Measurements from ENCODE around the gene CLEC16A.

CLEC16A gene

DNA sequence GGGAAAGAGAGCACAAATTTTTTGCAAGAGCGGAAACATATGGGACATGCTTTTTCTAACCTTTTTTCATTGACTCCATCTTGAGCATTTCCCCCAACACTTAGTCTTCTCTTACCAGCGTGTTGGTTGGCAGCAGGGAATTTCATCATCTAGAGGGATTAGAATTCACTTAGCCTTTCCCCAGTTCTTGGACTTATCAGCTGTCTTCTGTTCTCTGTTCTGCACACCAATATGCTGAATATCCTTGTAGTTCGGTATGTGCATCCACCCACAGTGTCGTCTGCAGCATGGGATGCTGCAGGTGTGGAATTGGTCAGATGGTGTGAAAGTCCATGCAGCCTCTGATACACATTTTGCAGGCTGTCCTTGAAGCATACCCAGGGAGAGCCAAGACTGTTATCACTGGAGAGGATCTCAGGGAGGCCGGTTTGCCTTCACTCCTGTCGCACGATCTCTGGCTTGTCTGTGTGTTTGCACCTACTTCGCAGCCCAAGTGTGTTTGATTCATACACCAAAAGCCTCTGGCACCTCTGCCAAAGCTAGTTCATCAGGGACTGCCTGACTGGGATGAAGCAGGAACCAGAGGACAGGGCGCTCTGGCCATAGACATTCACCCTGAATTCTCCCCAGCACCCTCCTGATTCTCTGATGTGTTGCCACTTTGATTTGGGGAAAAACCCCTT lies 218.4 kb downstream of the CLEC16A start:
- DNase-seq (ENCODE audit: low read depth), result no peak

DNA sequence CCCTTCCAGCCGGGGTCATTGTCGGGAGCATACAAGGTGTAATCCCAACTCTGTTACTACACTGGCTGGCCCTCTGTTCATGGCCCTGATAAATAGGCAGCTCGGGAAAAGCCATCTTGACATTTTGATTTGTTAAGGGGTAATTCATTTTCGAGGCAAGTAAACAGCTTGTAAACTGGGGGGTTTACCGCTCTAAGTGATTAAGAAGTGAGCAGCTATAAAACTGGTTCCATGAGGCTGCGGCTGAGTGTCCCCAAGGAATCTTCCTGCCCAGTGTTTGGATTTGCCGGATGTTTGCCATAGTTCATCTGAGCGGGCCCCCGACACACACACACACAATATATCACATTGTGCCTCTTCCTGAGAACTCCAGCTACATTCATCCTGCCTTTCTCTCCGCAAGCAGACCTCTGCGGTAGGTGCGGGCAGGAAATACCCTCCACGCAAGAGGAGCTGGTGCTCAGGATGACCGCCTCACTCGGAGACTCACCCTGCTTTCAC lies 219.4 kb downstream of the CLEC16A start:
- DNase-seq (ENCODE audit: low read depth), result no peak

GRCh38 chr16:11164482-11165270 lies 220.3 kb downstream of the CLEC16A start:
- DNase-seq (ENCODE audit: low read depth), result no peak

GRCh38 chr16:11165349-11165748 lies 221.0 kb downstream of the CLEC16A start:
- no peak for DNase-seq (ENCODE audit: low read depth)

DNA sequence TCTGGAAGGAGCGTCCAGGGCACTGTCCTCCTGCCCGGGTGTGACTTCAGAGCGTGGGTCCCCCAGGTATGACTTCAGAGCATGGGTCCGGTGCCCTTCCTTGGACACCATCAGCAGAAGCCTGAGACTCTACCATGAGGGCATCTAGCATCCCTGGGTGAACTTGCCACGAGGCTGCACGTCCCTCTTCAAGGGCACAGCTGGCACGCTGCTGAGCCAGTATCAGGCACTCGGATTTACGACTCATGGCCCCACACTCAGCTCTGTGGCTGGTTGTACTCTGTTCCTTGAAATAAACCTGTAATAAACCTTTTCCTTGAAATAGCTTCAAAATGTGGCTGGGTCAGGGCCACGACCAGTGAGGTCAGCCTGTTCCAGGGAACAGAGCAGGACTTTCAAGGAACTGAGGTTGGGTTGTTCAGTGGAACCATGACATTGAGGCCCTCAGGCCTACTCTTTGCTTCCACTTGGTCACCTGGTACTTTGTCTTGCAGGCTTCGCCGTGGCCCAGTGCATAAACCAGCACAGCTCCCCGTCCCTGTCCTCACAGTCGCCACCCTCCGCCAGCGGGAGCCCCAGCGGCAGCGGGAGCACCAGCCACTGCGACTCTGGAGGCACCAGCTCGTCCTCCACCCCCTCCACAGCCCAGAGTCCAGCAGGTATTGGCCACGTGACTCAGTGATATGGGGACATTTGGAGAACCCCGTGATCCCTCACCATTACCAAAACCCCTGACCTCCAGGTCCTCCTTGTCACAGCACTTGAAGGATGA lies 221.7 kb downstream of the CLEC16A start:
- DNase-seq (ENCODE audit: low read depth), result no peak

DNA sequence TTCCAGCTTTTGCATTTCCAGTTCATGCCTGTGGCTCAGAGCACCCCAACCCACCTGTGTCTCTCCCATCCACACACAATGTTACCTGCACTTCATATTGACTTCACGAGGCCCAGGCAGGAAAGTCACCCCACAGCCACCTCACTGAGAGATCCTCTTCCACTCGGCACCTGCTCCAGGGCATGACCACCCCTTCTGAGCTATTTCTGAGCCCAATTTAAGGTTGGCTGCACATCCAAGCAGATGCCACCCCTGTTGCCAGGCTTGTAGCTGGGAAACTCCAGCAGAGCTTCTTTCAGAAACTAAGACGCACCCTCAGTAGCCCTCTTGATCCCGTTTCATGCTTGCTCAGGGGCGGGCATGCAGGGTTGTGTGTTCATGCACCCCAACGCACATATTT lies 223.2 kb downstream of the CLEC16A start:
- no peak for DNase-seq (ENCODE audit: low read depth)

- DNase-seq (ENCODE audit: low read depth), result no peak
Measured at GRCh38 chr16:11168386-11169051, 224.2 kb downstream of the CLEC16A start.

GRCh38 chr16:11169641-11170040 lies 225.3 kb downstream of the CLEC16A start:
- DNase-seq (ENCODE audit: low read depth), result no peak

DNA sequence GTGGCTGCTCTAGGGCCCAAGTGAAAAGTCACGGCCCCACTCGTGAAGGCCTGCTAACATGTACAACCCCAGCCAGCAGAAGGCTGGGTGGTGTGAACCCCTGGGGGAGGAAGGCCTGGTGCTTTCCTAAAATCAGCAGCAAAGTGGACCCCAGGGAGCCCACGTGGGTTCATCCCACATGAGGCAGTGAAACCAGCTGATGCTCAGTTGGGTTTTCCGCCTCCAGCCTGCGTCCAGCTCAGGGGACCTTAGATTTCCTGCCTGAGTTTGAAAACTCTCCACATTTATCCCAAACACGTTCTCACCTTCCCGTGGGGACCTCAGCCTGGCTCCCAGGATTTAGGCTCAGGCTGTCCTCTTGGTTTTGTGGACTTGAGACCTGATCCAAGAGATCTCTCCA lies 225.8 kb downstream of the CLEC16A start:
- no peak for DNase-seq (ENCODE audit: low read depth)

DNA sequence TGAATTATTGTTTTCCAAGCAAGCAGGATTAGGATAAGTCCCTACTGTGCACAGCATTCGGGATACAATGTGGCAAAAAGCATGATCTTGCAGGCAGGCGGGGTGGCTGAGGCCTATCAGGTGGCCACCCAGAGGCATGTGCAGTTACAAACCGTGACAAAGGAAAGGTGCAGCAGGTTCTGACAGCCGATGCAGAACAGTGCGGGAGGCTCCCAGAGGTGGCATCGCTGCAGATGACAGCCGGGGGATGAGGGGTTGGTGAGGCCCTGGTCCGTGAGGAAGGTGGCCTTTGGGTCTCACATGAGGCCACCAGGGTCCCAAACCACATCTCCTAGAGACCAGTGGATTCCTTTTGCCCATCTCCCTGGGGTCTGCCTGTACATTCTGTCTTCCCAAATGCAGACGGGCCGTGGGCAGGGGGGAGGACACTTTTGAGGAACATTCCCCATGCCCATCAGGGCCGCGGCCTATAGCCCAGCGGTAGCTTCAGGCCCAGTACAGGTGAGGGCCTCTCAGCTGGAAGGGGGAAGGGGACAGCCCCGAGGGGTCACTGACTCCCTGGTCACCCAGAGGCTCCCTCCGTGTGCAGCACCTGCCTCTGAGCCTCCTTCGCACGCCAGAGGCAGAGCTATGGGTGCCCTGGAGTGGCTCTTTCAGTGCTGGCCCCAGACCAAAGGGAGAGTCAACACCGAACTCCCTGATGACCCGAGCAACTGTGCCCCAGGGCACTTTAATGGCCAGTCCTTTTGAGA lies 226.5 kb downstream of the CLEC16A start:
- no peak for DNase-seq (ENCODE audit: low read depth)

- DNase-seq (ENCODE audit: low read depth), result no peak
Measured at GRCh38 chr16:11171448-11171709, 227.0 kb downstream of the CLEC16A start.

DNA sequence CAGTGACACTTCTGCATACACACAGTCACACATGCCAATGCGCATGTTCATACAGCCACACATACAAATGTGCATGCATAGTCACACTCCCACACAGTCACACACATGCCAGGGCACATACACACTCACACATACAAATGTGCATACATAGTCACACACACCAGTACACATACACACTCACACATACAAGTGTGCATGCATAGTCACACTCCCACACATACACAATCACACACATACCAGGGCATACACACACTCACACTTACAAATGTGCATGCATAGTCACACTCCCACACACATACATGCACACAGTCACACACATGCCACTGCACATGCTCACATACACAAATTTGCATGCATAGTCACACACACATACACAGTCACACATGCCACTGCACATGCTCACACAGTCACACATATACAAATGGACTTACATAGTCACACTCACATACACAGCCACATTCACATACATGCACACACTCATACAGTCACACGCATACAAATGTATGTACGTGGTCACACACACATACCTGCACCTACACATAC lies 227.5 kb downstream of the CLEC16A start:
- DNase-seq (ENCODE audit: low read depth), result no peak

- DNase-seq (ENCODE audit: low read depth), result no peak
Measured at GRCh38 chr16:11173426-11173825, 229.1 kb downstream of the CLEC16A start.

GRCh38 chr16:11174141-11174540 lies 229.8 kb downstream of the CLEC16A start:
- DNase-seq (ENCODE audit: low read depth), result no peak

- no peak for DNase-seq (ENCODE audit: low read depth)
Measured at GRCh38 chr16:11175106-11175786, 230.9 kb downstream of the CLEC16A start.

DNA sequence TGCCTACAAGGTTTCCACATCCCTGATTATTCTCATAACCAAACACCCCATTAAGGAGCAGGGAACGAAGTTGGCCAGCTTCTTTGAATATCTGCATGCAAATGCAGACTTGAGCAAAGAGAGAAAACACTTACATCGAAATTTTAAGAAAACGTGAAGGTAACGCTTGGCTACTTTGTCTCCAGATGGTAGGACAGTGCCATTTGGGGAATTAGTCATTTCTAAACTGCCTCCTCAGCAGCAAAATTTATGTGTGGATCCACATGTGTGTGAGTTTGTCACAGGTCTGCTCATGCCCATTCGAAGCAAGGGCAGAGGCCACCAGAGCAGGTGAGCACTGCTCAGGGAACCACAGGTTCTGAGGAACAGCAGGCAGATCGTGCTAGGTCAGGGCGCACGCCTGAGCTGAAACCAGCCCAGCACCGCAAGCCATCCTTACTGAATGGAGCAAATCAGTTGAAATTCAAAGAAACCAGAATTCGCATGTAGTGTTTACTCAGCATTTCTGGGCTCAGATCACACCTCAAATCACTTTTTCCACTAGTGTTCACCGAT lies 231.5 kb downstream of the CLEC16A start:
- no peak for DNase-seq (ENCODE audit: low read depth)

- DNase-seq (ENCODE audit: low read depth), result no peak
Measured at GRCh38 chr16:11177578-11178160, 233.3 kb downstream of the CLEC16A start.

- no peak for DNase-seq (ENCODE audit: low read depth)
Measured at GRCh38 chr16:11178424-11178823, 234.1 kb downstream of the CLEC16A start.

DNA sequence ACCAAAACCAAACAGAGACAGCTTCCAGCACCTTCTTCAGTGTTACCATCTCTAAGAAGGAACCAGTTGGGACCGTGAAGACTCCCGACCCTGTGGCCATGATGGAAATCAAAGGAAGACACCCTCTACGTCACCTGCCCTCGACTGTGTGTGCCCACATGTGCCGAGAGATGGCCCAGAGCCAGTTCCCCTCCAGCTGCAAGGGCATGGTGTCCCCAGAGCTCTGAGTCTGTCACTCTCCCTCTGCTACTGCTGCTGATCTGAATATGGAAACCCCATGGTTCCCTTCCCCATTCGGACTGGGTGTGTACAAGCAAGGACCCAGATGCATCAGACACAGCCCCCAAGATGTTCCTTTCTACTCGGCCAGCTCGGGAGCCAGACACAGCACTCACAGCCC lies 235.2 kb downstream of the CLEC16A start:
- DNase-seq (ENCODE audit: low read depth), result no peak

DNA sequence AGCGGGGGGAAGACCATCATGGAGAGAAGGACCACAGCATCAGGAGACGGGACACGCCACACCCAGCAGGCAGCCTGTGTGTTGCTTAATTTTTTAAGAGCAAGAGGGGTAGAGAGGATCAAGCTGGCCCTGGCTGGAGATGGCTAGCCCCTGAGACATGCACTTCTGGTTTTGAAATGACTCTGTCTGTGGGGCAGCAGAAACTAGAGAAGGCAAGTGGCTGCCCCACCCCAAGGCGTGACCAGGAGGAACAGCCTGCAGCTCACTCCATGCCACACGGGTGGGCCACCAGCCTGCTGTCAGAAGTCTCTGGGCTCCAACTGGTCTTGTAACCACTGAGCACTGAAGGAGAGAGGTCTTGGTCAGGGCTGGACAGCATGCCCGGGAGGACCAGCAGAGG lies 236.1 kb downstream of the CLEC16A start:
- DNase-seq (ENCODE audit: low read depth), result no peak

All from activated T-helper 9 cell treated with anti-CD3 and anti-CD28 coated beads, Interleukin-2, amount 50 U/mL, for 16 hours (primary cell).